H1 (cell line): ENCODE data around the gene VSIR. TPM values are rescaled to one million over a fixed set of nuclear protein-coding genes. Genes with fewer than 3 reads are reported as not detected.

Source experiments
- CTCF ChIA-PET: fragments of 300-600 bp; sonication (Branson Sonifier 250); formaldehyde crosslinking; loops from one replicate; lab custom pipeline; 2021; ENCODE audit not compliant: partially characterized antibody; lab: Charles Lee
- POLR2A ChIA-PET: fragments of 300-600 bp; sonication (Branson Sonifier 250); formaldehyde crosslinking; loops from one replicate; lab custom pipeline; 2021; ENCODE audit warnings: inconsistent platforms; ENCODE audit not compliant: partially characterized antibody; lab: Charles Lee
- DNase-seq, 2 experiments: peaks; one replicate each; pipeline versions ENCODE4 v3.0.0 to v3.0.0-alpha.2; 2010 to 2022; ENCODE audit warnings: low spot score in 2 of 2, low read depth in 1 of 2, mixed read lengths in 1 of 2
- FAIRE-seq: peaks from 2 replicates; lab custom pipeline; 2011; peaks lifted over from hg19 to GRCh38; lab: Jason Lieb, UNC
- H2AFZ ChIP-seq: 2 replicates; pipeline ENCODE4 v1.8.1; 2012; ENCODE audit warnings: low read length, inconsistent platforms
- H2AK5ac ChIP-seq: 2 replicates; pipeline ENCODE4 v1.6.1; 2013; ENCODE audit warnings: low read depth, low read length
- H2BK120ac ChIP-seq: replicated peaks from 2 replicates; pipeline ENCODE3; 2013; ENCODE audit warnings: low read depth, low read length, inconsistent platforms
- H2BK12ac ChIP-seq: 2 replicates; pipeline ENCODE4 v1.6.1; 2013; ENCODE audit warnings: low read depth, low read length
- H2BK15ac ChIP-seq: 2 replicates; pipeline ENCODE4 v1.6.1; 2013; ENCODE audit warnings: low read length
- H2BK20ac ChIP-seq: 2 replicates; pipeline ENCODE4 v1.6.1; 2013; ENCODE audit warnings: low read length
- H2BK5ac ChIP-seq: 2 replicates; pipeline ENCODE4 v1.6.1; 2013; ENCODE audit warnings: low read depth, low read length
- H3K14ac ChIP-seq: 2 replicates; pipeline ENCODE4 v1.6.1; 2013; ENCODE audit warnings: inconsistent platforms; ENCODE audit not compliant: insufficient read length
- H3K18ac ChIP-seq: 2 replicates; pipeline ENCODE4 v1.6.1; 2013; ENCODE audit warnings: low read length; ENCODE audit errors: extremely low read depth
- H3K23ac ChIP-seq: 2 replicates; pipeline ENCODE4 v1.6.1; 2013; ENCODE audit warnings: inconsistent platforms; ENCODE audit not compliant: insufficient read length
- H3K23me2 ChIP-seq: 2 replicates; pipeline ENCODE4 v1.6.1; 2013; ENCODE audit warnings: low read depth, low read length
- H3K27ac ChIP-seq: 2 replicates; pipeline ENCODE4 v1.6.1; 2011; ENCODE audit warnings: low read depth, low read length, inconsistent platforms
- H3K27me3 ChIP-seq, 4 experiments: replicated peaks in 1 of 4; 1 replicate in 1 of 4; 2 replicates in 3 of 4; pipeline versions ENCODE4 v1.6.1 to v1.8.1; 2011 to 2013; ENCODE audit warnings: low read length in 3 of 4, mild to moderate bottlenecking in 3 of 4, inconsistent platforms in 2 of 4, mixed read lengths in 2 of 4, moderate library complexity in 1 of 4; ENCODE audit not compliant: control insufficient read depth in 3 of 4, insufficient read depth in 3 of 4; ENCODE audit errors: extremely low read depth in 1 of 4
- H3K36me3 ChIP-seq, 4 experiments: 2 replicates each; pipeline versions ENCODE4 v1.6.1 to v1.8.1; 2011 to 2013; ENCODE audit warnings: mild to moderate bottlenecking in 4 of 4, low read length in 3 of 4, moderate library complexity in 2 of 4, control low read depth in 1 of 4, inconsistent platforms in 1 of 4; ENCODE audit not compliant: insufficient read depth in 4 of 4, control insufficient read depth in 2 of 4
- H3K4ac ChIP-seq: replicated peaks from 2 replicates; pipeline ENCODE3; 2013; ENCODE audit warnings: low read length, low read depth, mixed read lengths, inconsistent platforms; ENCODE audit not compliant: insufficient read length
- H3K4me1 ChIP-seq, 4 experiments: replicated peaks in 1 of 4; 1 replicate in 1 of 4; 2 replicates in 3 of 4; pipeline versions ENCODE4 v1.6.1 to v1.8.1; 2011 to 2013; ENCODE audit warnings: low read length in 3 of 4, inconsistent platforms in 2 of 4, mixed read lengths in 1 of 4; ENCODE audit not compliant: insufficient read depth in 4 of 4, control insufficient read depth in 3 of 4
- H3K4me2 ChIP-seq, 2 experiments: 2 replicates each; pipeline versions ENCODE4 v1.6.1 to v1.8.1; 2011 to 2013; ENCODE audit warnings: low read depth in 2 of 2, low read length in 2 of 2, control low read depth in 1 of 2, inconsistent platforms in 1 of 2, mild to moderate bottlenecking in 1 of 2; ENCODE audit not compliant: insufficient read depth in 1 of 2
- H3K4me3 ChIP-seq, 4 experiments: fragments of 200-600, 300-600 bp in 1 of 4; sonication (generic), shearing (Covaris generic), sonication (Bioruptor Twin) in 1 of 4; 2 replicates each; pipeline versions ENCODE4 v1.5.1 to v1.8.1; 2011 to 2016; ENCODE audit warnings: low read length in 4 of 4, low read depth in 3 of 4, control low read depth in 2 of 4, inconsistent platforms in 2 of 4, mild to moderate bottlenecking in 2 of 4, mixed read lengths in 1 of 4, moderate library complexity in 1 of 4; ENCODE audit not compliant: insufficient read depth in 2 of 4; ENCODE audit errors: extremely low read depth in 1 of 4
- H3K56ac ChIP-seq: replicated peaks from 2 replicates; pipeline ENCODE3; 2013; ENCODE audit warnings: low read depth, mild to moderate bottlenecking, mixed read lengths, low read length, inconsistent platforms; ENCODE audit not compliant: insufficient read length
- H3K79me1 ChIP-seq: 2 replicates; pipeline ENCODE4 v1.6.1; 2013; ENCODE audit warnings: low read depth, low read length, control low read depth
- H3K79me2 ChIP-seq, 2 experiments: 2 replicates each; pipeline versions ENCODE4 v1.6.1 to v1.8.1; 2012 to 2013; ENCODE audit warnings: low read length in 2 of 2, mild to moderate bottlenecking in 2 of 2, inconsistent platforms in 1 of 2; ENCODE audit not compliant: insufficient read depth in 2 of 2, control insufficient read depth in 1 of 2
- H3K9ac ChIP-seq, 4 experiments: replicated peaks in 1 of 4; 1 replicate in 1 of 4; 2 replicates in 3 of 4; pipeline versions ENCODE4 v1.6.1 to v1.8.1; 2011 to 2013; ENCODE audit warnings: low read depth in 3 of 4, low read length in 3 of 4, control low read depth in 2 of 4, mild to moderate bottlenecking in 2 of 4, moderate library complexity in 2 of 4, inconsistent platforms in 1 of 4; ENCODE audit errors: extremely low read depth in 1 of 4
- H3K9me3 ChIP-seq, 2 experiments: 2 replicates each; pipeline versions ENCODE4 v1.6.1 to v1.8.1; 2012 to 2013; ENCODE audit warnings: mild to moderate bottlenecking in 2 of 2, moderate library complexity in 2 of 2, control low read depth in 1 of 2, inconsistent platforms in 1 of 2, low read depth in 1 of 2, low read length in 1 of 2, mixed read lengths in 1 of 2; ENCODE audit not compliant: insufficient read depth in 2 of 2
- H4K20me1 ChIP-seq, 2 experiments: replicated peaks in 1 of 2; 2 replicates each; pipeline versions ENCODE3 to v1.8.1; 2011 to 2013; ENCODE audit warnings: inconsistent platforms in 2 of 2, low read length in 2 of 2, mild to moderate bottlenecking in 1 of 2; ENCODE audit not compliant: insufficient read depth in 2 of 2, control insufficient read depth in 1 of 2
- H4K5ac ChIP-seq: 2 replicates; pipeline ENCODE4 v1.6.1; 2013; ENCODE audit warnings: low read length, low read depth, mixed read lengths, inconsistent platforms; ENCODE audit not compliant: insufficient read length
- H4K8ac ChIP-seq: 2 replicates; pipeline ENCODE4 v1.8.0; 2013; ENCODE audit warnings: mild to moderate bottlenecking, moderate library complexity, low read length, inconsistent platforms; ENCODE audit not compliant: insufficient read depth; ENCODE audit errors: extremely low read depth
- H4K91ac ChIP-seq: replicated peaks from 2 replicates; pipeline ENCODE3; 2013; ENCODE audit warnings: low read length, mixed read lengths, inconsistent platforms; ENCODE audit not compliant: insufficient read length
- ASH2L ChIP-seq: fragments of 200-600, 300-600 bp; sonication (generic); IDR thresholded peaks from one replicate; pipeline ENCODE4 v1.7.1; 2017; ENCODE audit warnings: low read length
- BRCA1 ChIP-seq: IDR thresholded peaks from 2 replicates; pipeline ENCODE4 v1.6.1; 2012; ENCODE audit warnings: low read depth, low read length, improper control_type of control experiment
- CHD1 ChIP-seq: IDR thresholded peaks from 2 replicates; pipeline ENCODE4 v1.6.1; 2012; ENCODE audit warnings: low read depth, low read length, improper control_type of control experiment
- CREB1 ChIP-seq: IDR thresholded peaks from 2 replicates; pipeline ENCODE4 v1.6.1; 2012; ENCODE audit warnings: inconsistent platforms
- CTBP2 ChIP-seq: IDR thresholded peaks from 2 replicates; pipeline ENCODE4 v1.7.0; 2011; ENCODE audit warnings: borderline replicate concordance, mild to moderate bottlenecking, moderate library complexity, mixed read lengths, low read length; ENCODE audit not compliant: insufficient read depth, insufficient read length
- MAX ChIP-seq: IDR thresholded peaks from 2 replicates; pipeline ENCODE4 v1.6.1; 2012; ENCODE audit warnings: inconsistent platforms
- POLR2AphosphoS5 ChIP-seq: IDR thresholded peaks from 2 replicates; pipeline ENCODE4 v1.6.1; 2011; ENCODE audit warnings: low read depth, low read length
- RBBP5 ChIP-seq: IDR thresholded peaks from 2 replicates; pipeline ENCODE4 v1.7.1; 2012; ENCODE audit warnings: low read depth, mild to moderate bottlenecking, inconsistent platforms, low read length, moderate library complexity, borderline replicate concordance
- SP4 ChIP-seq: IDR thresholded peaks from 2 replicates; pipeline ENCODE4 v1.6.1; 2012; ENCODE audit warnings: low read length, inconsistent platforms
- SRF ChIP-seq: IDR thresholded peaks from 2 replicates; pipeline ENCODE4 v1.6.1; 2011; ENCODE audit warnings: mild to moderate bottlenecking, low read depth, low read length, moderate library complexity
- WGBS, 2 experiments: shearing (Covaris generic) in 1 of 2; methylation state at CpG; one replicate each; pipeline versions ENCODE4 v1.1.6 to v1.1.7; 2013 to 2015; ENCODE audit warnings: low lambda C conversion rate in 2 of 2, mixed read lengths in 2 of 2, inconsistent platforms in 1 of 2, low coverage in 1 of 2, missing lambda C conversion rate in 1 of 2; ENCODE audit not compliant: insufficient replicate concordance in 2 of 2, insufficient coverage in 1 of 2, insufficient read length in 1 of 2; ENCODE audit errors: extremely low coverage in 1 of 2, missing lambda C conversion rate in 1 of 2; 5-methylcytosine and 5-hydroxymethylcytosine counted together
- polyA plus RNA-seq, 7 experiments: library from polyadenylated mRNA; depleted of rRNA in 3 of 7; stranded (reverse) in 5 of 7; unstranded in 2 of 7; fragments of >200 nt in 5 of 7; fragments of 200-250 nt in 2 of 7; gene quantifications; 1 replicate in 5 of 7; 2 replicates in 1 of 7; 4 replicates in 1 of 7; pipeline versions ENCODE4 v1.2.1 to v1.2.3, GENCODE V29; 2011 to 2013; ENCODE audit warnings: missing spikeins in 2 of 7, mixed read lengths in 2 of 7
- total RNA-seq: library from RNA; stranded (reverse); fragmentation: NEBNext Ultra II Directional; extraction: Animal tissue kit (Norgen Biotek cat#: 25700); gene quantifications from 2 replicates; pipeline ENCODE4 v1.2.1, GENCODE V29; 2021
- TF ChIP-seq, protein P1 (sequence below), 3 experiments: IDR thresholded peaks; 1 replicate in 2 of 3; 2 replicates in 1 of 3; pipeline versions ENCODE4 v1.5.1 to v1.6.1; 2011; ENCODE audit warnings: low read length in 3 of 3, mild to moderate bottlenecking in 3 of 3, inconsistent platforms in 2 of 3, low read depth in 1 of 3, moderate library complexity in 1 of 3; ENCODE audit not compliant: insufficient read depth in 1 of 3; ENCODE audit errors: control extremely low read depth in 1 of 3

Gene VSIR
- total and polyA plus RNA-seq, 2 of the 8 experiments (the other 6 are each of a cell fraction or from before 2014, with no cell fraction given): 0.33 TPM; not detected in 1

DNA sequence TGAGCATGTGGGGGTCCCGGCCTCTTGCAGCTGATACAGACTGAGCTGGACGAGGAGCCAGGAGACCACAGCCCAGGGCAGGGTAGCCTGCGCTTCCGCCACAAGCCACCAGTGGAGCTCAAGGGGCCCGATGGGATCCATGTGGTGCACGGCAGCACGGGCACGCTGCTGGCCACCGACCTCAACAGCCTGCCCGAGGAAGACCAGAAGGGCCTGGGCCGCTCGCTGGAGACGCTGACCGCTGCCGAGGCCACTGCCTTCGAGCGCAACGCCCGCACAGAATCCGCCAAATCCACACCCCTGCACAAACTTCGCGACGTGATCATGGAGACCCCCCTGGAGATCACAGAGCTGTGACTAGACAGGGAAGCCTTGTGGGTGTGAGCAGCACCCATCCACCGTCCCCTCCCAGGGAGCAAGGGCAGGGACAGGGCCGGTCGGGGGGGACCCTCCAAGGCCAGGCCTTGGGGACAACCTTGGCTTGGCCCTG, 41.6 kb upstream of the VSIR start:
- POLR2A ChIA-PET: interaction anchor here (0.6 to 2.9 kb wide), 5 partner anchors 9 to 68 kb away, joined by 3 to 10 read pairs (median 3); partner anchors contain the start of gene VSIR
- DNase-seq: peak in 1 of 2 experiments; percentile 68
- 91% methylated on average over 26 of the region's 26 CpGs; no CpG with 5 or more reads in 1 of the 2 experiments for WGBS, 2 experiments
- TF ChIP-seq, protein P1, sequence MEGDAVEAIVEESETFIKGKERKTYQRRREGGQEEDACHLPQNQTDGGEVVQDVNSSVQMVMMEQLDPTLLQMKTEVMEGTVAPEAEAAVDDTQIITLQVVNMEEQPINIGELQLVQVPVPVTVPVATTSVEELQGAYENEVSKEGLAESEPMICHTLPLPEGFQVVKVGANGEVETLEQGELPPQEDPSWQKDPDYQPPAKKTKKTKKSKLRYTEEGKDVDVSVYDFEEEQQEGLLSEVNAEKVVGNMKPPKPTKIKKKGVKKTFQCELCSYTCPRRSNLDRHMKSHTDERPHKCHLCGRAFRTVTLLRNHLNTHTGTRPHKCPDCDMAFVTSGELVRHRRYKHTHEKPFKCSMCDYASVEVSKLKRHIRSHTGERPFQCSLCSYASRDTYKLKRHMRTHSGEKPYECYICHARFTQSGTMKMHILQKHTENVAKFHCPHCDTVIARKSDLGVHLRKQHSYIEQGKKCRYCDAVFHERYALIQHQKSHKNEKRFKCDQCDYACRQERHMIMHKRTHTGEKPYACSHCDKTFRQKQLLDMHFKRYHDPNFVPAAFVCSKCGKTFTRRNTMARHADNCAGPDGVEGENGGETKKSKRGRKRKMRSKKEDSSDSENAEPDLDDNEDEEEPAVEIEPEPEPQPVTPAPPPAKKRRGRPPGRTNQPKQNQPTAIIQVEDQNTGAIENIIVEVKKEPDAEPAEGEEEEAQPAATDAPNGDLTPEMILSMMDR (IDR thresholded peaks at IDR 0.05; ENCODE audit: control extremely low read depth in 1 of 3, insufficient read depth in 1 of 3, low read depth in 1 of 3, low read length in 3 of 3): peak; percentile 36 to 61 (median 57)
- TF ChIP-seq BRCA1: no peak
- no peak for TF ChIP-seq CTBP2
- no peak for TF ChIP-seq CHD1
- no peak for TF ChIP-seq SRF
- TF ChIP-seq CREB1: no peak
- no peak for TF ChIP-seq ASH2L
- TF ChIP-seq RBBP5: no peak
- no peak for TF ChIP-seq SP4
- TF ChIP-seq MAX: peak; percentile 69
- peak; percentile 49; the same call in 1 of the 2 replicates for TF ChIP-seq POLR2AphosphoS5

More for the DNA sequence above, 41.6 kb upstream of the VSIR start:
- no peak overlapping the region; the same call in 1 of the 2 replicates for H4K8ac ChIP-seq
- H3K36me3 ChIP-seq: peaks cover 21 to 48% (median 40%) of the 10 kb centered on the region in 4 experiments
- no peak overlapping the region for H3K4me2 ChIP-seq
- no peak overlapping the region for H3K4ac ChIP-seq
- H3K4me1 ChIP-seq: peaks cover 0 to 3% (median 0%) of the 10 kb centered on the region in 4 experiments; a peak in 1 of 7 replicates
- H4K5ac ChIP-seq: no peak overlapping the region
- no peak overlapping the region for H3K14ac ChIP-seq
- H3K56ac ChIP-seq: no peak overlapping the region
- no peak overlapping the region for H3K4me3 ChIP-seq
- no peak for FAIRE-seq
- no peak overlapping the region for H3K18ac ChIP-seq
- no peak overlapping the region for H3K9ac ChIP-seq
- H3K79me1 ChIP-seq: no peaks in the 10 kb centered on the region
- H2BK20ac ChIP-seq: no peak overlapping the region
- no peak overlapping the region for H3K27ac ChIP-seq
- peaks cover 4 to 6% of the 10 kb centered on the region in 2 experiments for H4K20me1 ChIP-seq
- no peak overlapping the region for H4K91ac ChIP-seq
- no peaks in the 10 kb centered on the region for H3K23me2 ChIP-seq
- H2BK120ac ChIP-seq: no peak overlapping the region
- H3K23ac ChIP-seq: no peak overlapping the region
- H2AFZ ChIP-seq: no peak overlapping the region
- no peak overlapping the region for H2BK5ac ChIP-seq
- no peaks in the 10 kb centered on the region for H3K9me3 ChIP-seq
- CTCF ChIA-PET: interaction anchor here (0.8 to 5.2 kb wide), 19 partner anchors 10 to 112 kb away, joined by 3 to 30 read pairs (median 6); no protein-coding TSS in a partner anchor
- H2AK5ac ChIP-seq: no peak overlapping the region
- H2BK12ac ChIP-seq: no peak overlapping the region
- H2BK15ac ChIP-seq: no peak overlapping the region
- H3K79me2 ChIP-seq: no peaks in the 10 kb centered on the region
- no peaks in the 10 kb centered on the region for H3K27me3 ChIP-seq
